HL-60/S4 treated with phorbol 12-myristate 13-acetate at 8.2 ng/mL for 4 days and 3 days (cell line): ENCODE results near the gene SLC15A1.

ENCODE experiments used
- in situ Hi-C: fragments of 300-500 bp; cut with MboI; formaldehyde crosslinking; loops from 2 replicates; pipeline ENCODE4 v1.15.0; 2022; ENCODE audit warnings: low sequenced_read_pairs

Gene SLC15A1

GRCh38 chr13:98707281-98707999 is 45.0 kb downstream of the SLC15A1 start:
- in situ Hi-C loops: no loop called here

DNA sequence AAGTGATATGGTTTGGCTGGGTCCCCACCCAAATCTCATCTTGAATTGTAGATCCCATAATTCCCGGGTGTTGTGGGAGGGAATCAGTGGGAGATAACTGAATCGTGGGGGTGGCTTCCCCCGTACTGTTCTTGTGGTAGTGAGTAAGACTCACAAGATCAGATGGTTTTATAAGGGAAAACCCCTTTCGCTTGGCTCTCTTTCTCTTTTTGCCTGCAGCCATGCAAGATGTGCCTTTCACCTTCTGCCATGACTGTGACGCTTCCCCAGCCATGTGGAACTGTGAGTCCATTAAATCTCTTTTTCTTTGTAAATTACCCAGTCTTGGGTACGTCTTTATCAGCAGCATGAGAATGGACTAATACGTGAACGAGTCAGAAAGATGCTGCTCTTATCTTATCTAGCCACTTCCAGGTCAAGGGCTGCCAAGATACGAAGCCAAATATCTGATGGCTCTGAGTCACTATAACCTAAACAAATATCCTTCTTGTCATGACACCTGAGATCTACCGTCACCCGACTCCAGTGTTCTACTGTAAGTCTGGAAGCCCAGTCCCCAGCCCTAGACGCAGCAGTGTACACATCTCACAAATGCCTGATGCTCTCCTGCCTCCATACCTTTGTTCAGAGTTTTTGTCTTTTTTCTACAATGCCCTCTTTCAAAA is 45.9 kb downstream of the SLC15A1 start:
- in situ Hi-C loops: no loop called here

DNA sequence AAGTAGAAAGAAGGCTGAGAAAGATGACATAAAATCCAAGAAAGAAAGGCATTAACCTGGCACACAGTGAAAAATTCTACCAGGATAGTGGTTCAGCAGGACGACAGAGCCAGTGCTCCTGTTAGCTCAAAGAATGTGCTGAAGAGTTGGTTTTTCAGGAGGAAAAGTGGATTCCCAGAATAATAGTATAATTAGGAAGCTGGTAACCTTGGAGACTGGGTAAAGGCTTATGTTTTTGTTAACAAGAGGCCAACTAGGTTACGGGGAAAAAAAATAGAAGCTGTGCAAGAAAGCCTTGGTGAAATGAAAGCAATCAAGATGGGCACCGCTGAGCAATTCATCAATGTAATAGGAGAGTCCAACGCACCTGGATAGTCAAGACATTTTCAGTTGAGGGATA is 54.7 kb downstream of the SLC15A1 start:
- in situ Hi-C loops: loop anchor here (25.0 kb wide), 1 partner anchor 835 kb away; no protein-coding TSS in a partner anchor

DNA sequence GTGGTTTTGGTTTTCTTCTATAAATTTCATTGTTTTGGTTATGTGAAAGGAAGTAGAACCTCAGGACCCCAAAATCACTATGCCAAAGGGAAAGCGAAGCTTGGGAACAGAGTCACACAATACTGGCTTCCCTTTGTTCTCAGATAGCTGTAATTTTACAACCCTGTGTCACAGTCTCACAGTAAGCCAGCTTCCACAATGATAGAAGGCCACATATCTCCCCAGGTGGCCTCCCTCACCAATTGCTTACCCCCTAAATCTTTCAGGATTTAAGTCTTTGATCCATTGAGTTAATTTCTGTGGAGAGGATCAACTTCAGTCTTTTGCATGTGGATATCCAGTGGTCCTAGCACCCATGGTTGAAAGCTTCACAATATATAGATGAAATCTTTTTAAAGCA is 58.7 kb downstream of the SLC15A1 start:
- in situ Hi-C loops: loop anchor here (25.0 kb wide), 1 partner anchor 831 kb away; no protein-coding TSS in a partner anchor

- in situ Hi-C loops: loop anchor here (25.0 kb wide), 1 partner anchor 829 kb away; no protein-coding TSS in a partner anchor
Measured at GRCh38 chr13:98691360-98691759, 61.1 kb downstream of the SLC15A1 start.

DNA sequence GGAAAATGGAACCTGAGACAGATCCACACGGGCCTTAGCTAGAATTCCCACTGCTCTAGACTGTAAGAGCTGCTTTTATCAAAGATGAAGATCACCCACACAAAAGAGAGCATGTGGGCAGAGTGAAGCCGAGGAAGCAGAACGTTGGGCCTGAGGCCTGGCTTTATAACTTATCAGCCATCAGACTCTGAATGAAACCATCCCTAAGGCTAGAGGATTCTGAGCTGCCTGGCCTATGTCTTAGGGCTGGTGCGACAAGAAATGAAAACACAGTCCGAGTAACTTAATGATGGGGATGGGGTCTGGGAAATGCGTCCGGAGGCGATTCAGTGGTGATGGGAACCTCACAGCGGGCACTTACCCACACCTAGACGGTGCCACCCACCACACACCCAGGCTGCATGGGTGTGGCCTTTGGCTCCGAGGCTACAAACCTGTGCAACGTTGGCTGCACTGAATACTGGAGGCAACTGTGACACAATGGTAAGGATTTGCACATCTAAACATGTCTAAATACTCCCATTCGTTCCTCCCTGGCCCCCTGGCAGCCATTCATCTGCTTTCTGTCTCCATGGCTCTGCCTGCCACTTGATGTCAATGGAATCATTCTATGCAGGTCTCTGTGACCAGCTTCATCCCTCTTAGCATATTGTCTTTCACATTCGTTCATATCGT is 62.0 kb downstream of the SLC15A1 start:
- in situ Hi-C loops: loop anchor here (25.0 kb wide), 1 partner anchor 828 kb away; no protein-coding TSS in a partner anchor

GRCh38 chr13:98689347-98689968 is 63.0 kb downstream of the SLC15A1 start:
- in situ Hi-C loops: loop anchor here (25.0 kb wide), 1 partner anchor 827 kb away; no protein-coding TSS in a partner anchor

DNA sequence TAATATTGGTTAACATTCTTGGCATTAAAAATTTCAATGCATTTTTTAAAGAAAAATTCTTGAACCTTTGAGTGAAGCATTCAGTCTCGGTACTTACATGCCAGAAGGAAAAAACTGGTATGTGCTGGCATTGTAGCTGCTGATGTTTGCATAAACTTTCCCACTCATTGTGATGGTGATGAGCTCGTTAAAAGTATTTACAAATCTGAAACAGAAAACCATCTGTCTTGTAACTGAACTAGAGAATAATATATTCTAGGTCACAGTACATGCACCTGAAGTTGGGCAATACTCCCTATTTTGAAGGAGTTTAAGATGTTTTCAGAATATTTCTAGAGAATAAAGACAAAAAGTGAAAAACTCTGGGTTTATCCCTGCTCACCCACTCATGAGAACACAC is 64.1 kb downstream of the SLC15A1 start:
- in situ Hi-C loops: loop anchor here (25.0 kb wide), 1 partner anchor 826 kb away; no protein-coding TSS in a partner anchor

- in situ Hi-C loops: loop anchor here (25.0 kb wide), 1 partner anchor 825 kb away; no protein-coding TSS in a partner anchor
Measured at GRCh38 chr13:98687319-98687718, 65.2 kb downstream of the SLC15A1 start.

DNA sequence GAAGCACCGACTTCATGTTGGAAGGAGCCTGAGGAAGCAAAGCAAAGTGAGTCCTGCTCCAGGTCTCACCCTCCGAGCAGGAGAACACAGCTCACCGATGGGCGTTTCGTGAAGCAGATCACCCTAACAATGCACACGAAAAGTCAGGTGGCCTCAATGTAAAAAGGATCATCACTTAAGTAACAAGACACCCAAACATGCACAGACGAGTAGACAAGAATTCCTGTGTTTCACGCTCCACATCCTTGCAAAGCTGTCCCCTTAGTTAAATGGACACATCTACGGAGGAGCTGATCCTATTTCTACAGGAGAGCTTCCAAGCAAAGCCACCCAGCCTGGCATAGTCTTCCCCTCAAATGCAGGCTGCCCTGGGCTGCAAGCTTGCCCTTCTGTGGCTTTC is 66.2 kb downstream of the SLC15A1 start:
- in situ Hi-C loops: loop anchor here (25.0 kb wide), 1 partner anchor 824 kb away; no protein-coding TSS in a partner anchor

GRCh38 chr13:98685146-98685545 is 67.3 kb downstream of the SLC15A1 start:
- in situ Hi-C loops: loop anchor here (25.0 kb wide), 1 partner anchor 823 kb away; no protein-coding TSS in a partner anchor

DNA sequence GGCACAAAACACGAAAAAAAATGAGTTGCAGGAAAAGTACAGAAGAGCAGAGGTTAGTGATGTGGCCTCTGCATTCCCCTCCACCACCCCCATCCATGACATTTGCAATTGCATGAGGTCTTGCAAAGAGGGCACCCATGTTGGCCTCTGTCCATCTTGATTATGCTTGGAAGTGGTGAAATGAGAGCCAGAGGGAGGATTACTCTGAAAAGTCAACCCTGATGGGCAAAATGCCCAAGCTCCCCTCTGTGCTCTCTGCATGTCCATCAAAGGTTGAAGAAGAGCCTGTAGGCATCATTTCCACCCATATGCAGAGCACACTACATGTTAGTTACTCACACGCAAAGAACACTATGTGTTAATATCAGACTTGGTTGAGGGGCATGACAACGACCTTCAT is 71.4 kb downstream of the SLC15A1 start:
- in situ Hi-C loops: loop anchor here (25.0 kb wide), 1 partner anchor 819 kb away; no protein-coding TSS in a partner anchor

DNA sequence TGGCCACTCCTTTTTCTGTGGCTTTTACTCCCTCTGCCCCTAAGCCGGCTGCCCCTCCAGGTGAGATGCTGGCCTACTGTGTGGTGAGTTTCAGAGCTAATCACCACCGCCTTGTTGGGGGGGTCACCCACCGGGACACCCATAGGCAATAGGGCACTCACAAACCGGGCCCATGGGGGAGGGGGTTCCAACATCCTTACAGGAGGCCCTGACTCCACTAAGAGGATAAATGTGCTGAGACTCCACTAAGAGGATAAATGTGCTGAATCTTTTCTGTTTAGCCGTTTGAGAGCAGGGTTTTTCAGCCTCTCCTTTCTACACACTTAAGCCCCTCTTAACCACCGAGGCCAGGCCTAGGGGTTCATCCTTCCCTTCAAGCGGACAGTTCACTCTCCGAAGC is 73.7 kb downstream of the SLC15A1 start:
- in situ Hi-C loops: loop anchor here (25.0 kb wide), 1 partner anchor 816 kb away; no protein-coding TSS in a partner anchor

DNA sequence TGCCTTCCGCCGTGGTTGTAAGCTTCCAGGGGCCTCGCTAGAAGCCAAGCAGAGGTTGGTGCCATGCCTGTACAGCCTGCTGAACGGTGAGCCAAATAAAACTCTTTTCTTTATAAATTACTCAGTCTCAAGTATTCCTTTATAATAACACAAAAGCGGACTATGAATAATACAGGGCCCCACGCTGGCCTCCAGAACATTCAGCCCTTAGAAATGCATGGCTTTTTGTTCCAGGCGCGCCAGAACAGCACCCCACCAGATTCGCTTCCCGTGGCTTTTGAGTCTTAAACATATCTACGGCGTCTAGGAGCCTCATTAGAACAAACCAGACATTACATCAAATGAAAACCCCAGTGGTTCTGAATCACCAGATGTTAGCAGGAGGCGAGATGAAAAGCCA is 75.1 kb downstream of the SLC15A1 start:
- in situ Hi-C loops: loop anchor here (25.0 kb wide), 1 partner anchor 815 kb away; no protein-coding TSS in a partner anchor

GRCh38 chr13:98676239-98676638 is 76.2 kb downstream of the SLC15A1 start:
- in situ Hi-C loops: loop anchor here (25.0 kb wide), 1 partner anchor 814 kb away; no protein-coding TSS in a partner anchor

GRCh38 chr13:98675837-98676236 is 76.6 kb downstream of the SLC15A1 start:
- in situ Hi-C loops: loop anchor here (25.0 kb wide), 1 partner anchor 814 kb away; no protein-coding TSS in a partner anchor

GRCh38 chr13:98675066-98675465 is 77.4 kb downstream of the SLC15A1 start:
- in situ Hi-C loops: loop anchor here (25.0 kb wide), 1 partner anchor 813 kb away; no protein-coding TSS in a partner anchor

- in situ Hi-C loops: no loop called here
Measured at GRCh38 chr13:98672947-98673613, 79.4 kb downstream of the SLC15A1 start.

- in situ Hi-C loops: no loop called here
Measured at GRCh38 chr13:98668155-98668554, 84.3 kb downstream of the SLC15A1 start.

DNA sequence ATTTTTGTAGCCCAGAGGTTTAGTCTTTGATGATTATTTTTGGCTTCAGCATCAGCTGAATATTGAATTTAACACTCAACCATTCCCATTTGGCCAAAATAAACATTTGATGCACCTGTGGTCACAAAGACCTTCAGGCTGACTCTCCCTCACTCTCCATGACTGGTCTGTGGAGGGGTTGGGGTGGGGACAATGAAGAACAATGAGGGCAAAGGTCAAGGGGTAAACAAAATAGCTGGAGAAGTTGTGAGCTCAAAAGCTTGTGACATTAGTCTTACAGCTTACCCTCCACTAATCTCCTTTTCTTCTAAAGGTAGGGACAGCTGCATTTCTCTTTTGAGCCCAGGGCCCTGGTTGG is 86.9 kb downstream of the SLC15A1 start:
- in situ Hi-C loops: no loop called here
